Astrocyte (in vitro differentiated cells and primary cell): ENCODE measurements around the gene CAPN5. TPM values are rescaled to one million over a fixed set of nuclear protein-coding genes. Genes with fewer than 3 reads are reported as not detected.

ENCODE experiments used
- DNase-seq: peaks from one replicate; pipeline ENCODE4 v3.0.0-alpha.2; 2010; ENCODE audit warnings: low read depth
- FAIRE-seq: peaks from 2 replicates; lab custom pipeline; 2011; peaks lifted over from hg19 to GRCh38; lab: Jason Lieb, UNC
- H2AFZ ChIP-seq: 2 replicates; pipeline ENCODE4 v1.6.0; 2012; ENCODE audit warnings: low read depth, low read length, inconsistent platforms
- H3K27ac ChIP-seq: 2 replicates; pipeline ENCODE4 v1.5.1; 2011; ENCODE audit warnings: low read depth, low read length, inconsistent platforms
- H3K27me3 ChIP-seq: 2 replicates; pipeline ENCODE4 v1.6.0; 2011; ENCODE audit warnings: low read length, inconsistent platforms; ENCODE audit not compliant: insufficient read depth
- H3K36me3 ChIP-seq: 2 replicates; pipeline ENCODE4 v1.5.1; 2011; ENCODE audit warnings: low read length, inconsistent platforms; ENCODE audit not compliant: insufficient read depth
- H3K4me1 ChIP-seq: 2 replicates; pipeline ENCODE4 v1.5.1; 2011; ENCODE audit warnings: low read length, inconsistent platforms; ENCODE audit not compliant: insufficient read depth
- H3K4me2 ChIP-seq: 2 replicates; pipeline ENCODE4 v1.6.0; 2012; ENCODE audit warnings: low read length, inconsistent platforms
- H3K4me3 ChIP-seq: 2 replicates; pipeline ENCODE4 v1.5.1; 2011; ENCODE audit warnings: low read depth, mild to moderate bottlenecking, low read length, inconsistent platforms; ENCODE audit not compliant: insufficient read depth
- H3K79me2 ChIP-seq: 2 replicates; pipeline ENCODE4 v1.6.0; 2012; ENCODE audit warnings: mild to moderate bottlenecking, low read length, inconsistent platforms; ENCODE audit not compliant: insufficient read depth
- H3K9ac ChIP-seq: 2 replicates; pipeline ENCODE4 v1.6.0; 2012; ENCODE audit warnings: mild to moderate bottlenecking, low read length, inconsistent platforms
- H3K9me3 ChIP-seq: 2 replicates; pipeline ENCODE4 v1.5.1; 2012; ENCODE audit warnings: low read depth, mild to moderate bottlenecking, low read length, inconsistent platforms; ENCODE audit not compliant: insufficient read depth
- H4K20me1 ChIP-seq: 2 replicates; pipeline ENCODE4 v1.6.0; 2012; ENCODE audit warnings: low read length, inconsistent platforms; ENCODE audit not compliant: insufficient read depth
- H3K27ac Mint-ChIP-seq: one replicate; pipeline ENCODE4 v1.8.0; 2021; ENCODE audit warnings: mild to moderate bottlenecking, mixed read lengths; ENCODE audit not compliant: unreplicated experiment
- H3K27me3 Mint-ChIP-seq: one replicate; pipeline ENCODE4 v1.8.0; 2021; ENCODE audit warnings: low read depth, mixed read lengths; ENCODE audit not compliant: unreplicated experiment
- H3K36me3 Mint-ChIP-seq: one replicate; pipeline ENCODE4 v1.8.0; 2021; ENCODE audit warnings: low read depth, mixed read lengths; ENCODE audit not compliant: unreplicated experiment
- H3K4me1 Mint-ChIP-seq: one replicate; pipeline ENCODE4 v1.8.0; 2021; ENCODE audit warnings: low read depth, mixed read lengths; ENCODE audit not compliant: unreplicated experiment
- H3K4me3 Mint-ChIP-seq: one replicate; pipeline ENCODE4 v1.8.0; 2021; ENCODE audit warnings: mild to moderate bottlenecking, moderate library complexity, mixed read lengths; ENCODE audit not compliant: unreplicated experiment
- H3K9me3 Mint-ChIP-seq: one replicate; pipeline ENCODE4 v1.8.0; 2021; ENCODE audit warnings: mild to moderate bottlenecking, mixed read lengths; ENCODE audit not compliant: unreplicated experiment
- EZH2 ChIP-seq: IDR thresholded peaks from 2 replicates; pipeline ENCODE4 v1.6.1; 2012; ENCODE audit warnings: mild to moderate bottlenecking, low read length, inconsistent platforms; ENCODE audit not compliant: insufficient read depth
- total RNA-seq: library from RNA; stranded (reverse); gene quantifications from 2 replicates; pipeline ENCODE4 v1.2.1, GENCODE V29; 2021
- TF ChIP-seq, protein P1 (sequence below): IDR thresholded peaks from 2 replicates; pipeline ENCODE4 v1.5.1; 2011; ENCODE audit warnings: low read depth, mild to moderate bottlenecking, inconsistent platforms, low read length, moderate library complexity; ENCODE audit not compliant: insufficient read depth

Gene CAPN5
- total RNA-seq, 1 donor from 2014 or later: 17.4 TPM

DNA sequence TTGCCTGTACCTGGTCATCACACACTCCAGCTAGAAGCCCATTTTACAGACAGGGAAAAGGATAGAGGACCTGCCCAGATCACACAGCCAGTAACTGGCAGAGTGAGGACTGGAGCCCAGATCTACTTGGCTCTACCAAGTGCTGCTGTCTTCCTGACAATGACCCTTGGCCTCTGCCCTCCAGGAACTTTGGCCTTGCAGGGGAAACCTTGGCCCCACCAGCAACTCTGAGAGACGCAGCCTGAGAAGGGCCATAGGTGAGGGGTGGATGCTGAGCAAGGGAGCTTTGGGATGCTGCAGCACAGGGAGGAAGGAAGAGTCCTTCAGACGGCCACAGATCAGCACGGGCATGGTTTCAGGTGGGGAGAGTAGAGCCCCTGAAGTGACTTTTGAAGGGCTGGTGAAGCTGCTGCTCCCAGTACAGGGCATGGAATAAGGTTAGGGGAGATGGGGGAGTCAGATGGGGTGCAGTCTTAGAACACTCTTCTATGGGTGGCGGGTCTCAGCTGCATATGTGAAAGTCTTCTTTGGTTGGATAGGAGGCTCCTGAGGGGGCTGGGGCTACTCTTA, 2.0 kb upstream of the CAPN5 start:
- DNase-seq (no peak), FAIRE-seq (no peak)
- Histone ChIP-seq H3K27ac (no peak overlapping the region), H3K4me1 (peaks cover 7% of the 10 kb centered on the region), H3K79me2 (peaks cover 17% of the 10 kb centered on the region), H3K9me3 (no peaks in the 10 kb centered on the region), H2AFZ (no peak overlapping the region), H3K36me3 (no peaks in the 10 kb centered on the region), H4K20me1 (peaks cover 23% of the 10 kb centered on the region), H3K27me3 (peaks cover 6% of the 10 kb centered on the region), H3K9ac (no peak overlapping the region), H3K4me3 (no peak overlapping the region), H3K4me2 (no peak overlapping the region)
- H3K27ac Mint-ChIP-seq: peak overlapping the region; percentile 47
- peak overlapping the region; percentile 47 for H3K4me3 Mint-ChIP-seq
- H3K4me1 Mint-ChIP-seq: peaks cover 2% of the 10 kb centered on the region
- TF ChIP-seq, protein P1, sequence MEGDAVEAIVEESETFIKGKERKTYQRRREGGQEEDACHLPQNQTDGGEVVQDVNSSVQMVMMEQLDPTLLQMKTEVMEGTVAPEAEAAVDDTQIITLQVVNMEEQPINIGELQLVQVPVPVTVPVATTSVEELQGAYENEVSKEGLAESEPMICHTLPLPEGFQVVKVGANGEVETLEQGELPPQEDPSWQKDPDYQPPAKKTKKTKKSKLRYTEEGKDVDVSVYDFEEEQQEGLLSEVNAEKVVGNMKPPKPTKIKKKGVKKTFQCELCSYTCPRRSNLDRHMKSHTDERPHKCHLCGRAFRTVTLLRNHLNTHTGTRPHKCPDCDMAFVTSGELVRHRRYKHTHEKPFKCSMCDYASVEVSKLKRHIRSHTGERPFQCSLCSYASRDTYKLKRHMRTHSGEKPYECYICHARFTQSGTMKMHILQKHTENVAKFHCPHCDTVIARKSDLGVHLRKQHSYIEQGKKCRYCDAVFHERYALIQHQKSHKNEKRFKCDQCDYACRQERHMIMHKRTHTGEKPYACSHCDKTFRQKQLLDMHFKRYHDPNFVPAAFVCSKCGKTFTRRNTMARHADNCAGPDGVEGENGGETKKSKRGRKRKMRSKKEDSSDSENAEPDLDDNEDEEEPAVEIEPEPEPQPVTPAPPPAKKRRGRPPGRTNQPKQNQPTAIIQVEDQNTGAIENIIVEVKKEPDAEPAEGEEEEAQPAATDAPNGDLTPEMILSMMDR: no peak
- no peak for TF ChIP-seq EZH2
- no peaks in the 10 kb centered on the region for H3K9me3 Mint-ChIP-seq
- H3K27me3 Mint-ChIP-seq: peaks cover 10% of the 10 kb centered on the region
- H3K36me3 Mint-ChIP-seq: no peaks in the 10 kb centered on the region

DNA sequence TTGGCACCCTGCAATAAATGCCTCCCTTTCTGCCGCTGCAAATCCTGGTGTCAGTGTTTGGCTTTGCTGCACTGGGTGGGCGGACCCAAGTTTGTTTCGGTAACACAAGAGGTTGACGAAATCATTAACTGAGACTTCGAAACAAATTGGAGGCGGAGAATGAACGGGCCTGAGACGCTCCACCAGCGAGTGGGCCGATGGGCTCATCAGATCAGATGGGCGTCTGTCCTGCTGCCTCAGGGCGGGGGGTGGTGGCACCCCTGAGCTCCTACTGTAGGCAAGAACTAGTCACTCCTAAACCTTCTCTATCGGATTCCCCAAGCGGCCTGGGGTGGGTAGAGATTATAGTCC, 918 bp upstream of the CAPN5 start:
- peak; percentile 29 for DNase-seq
- Mint-ChIP-seq H3K9me3 (no peaks in the 10 kb centered on the region), H3K27ac (peak overlapping the region; percentile 92), H3K4me3 (peak overlapping the region; percentile 84), H3K36me3 (no peaks in the 10 kb centered on the region), H3K4me1 (peaks cover 2% of the 10 kb centered on the region), H3K27me3 (peaks cover 10% of the 10 kb centered on the region)
- H3K4me3 ChIP-seq: peak overlapping the region; percentile 66
- peak overlapping the region; percentile 54 for H3K27ac ChIP-seq
- H3K4me2 ChIP-seq: peak overlapping the region; percentile 95
- no peak for TF ChIP-seq EZH2
- TF ChIP-seq, protein P1: no peak
- no peaks in the 10 kb centered on the region for H3K9me3 ChIP-seq
- H3K4me1 ChIP-seq: peaks cover 7% of the 10 kb centered on the region
- H3K9ac ChIP-seq: peak overlapping the region; percentile 78
- H4K20me1 ChIP-seq: peaks cover 34% of the 10 kb centered on the region
- H3K79me2 ChIP-seq: peaks cover 26% of the 10 kb centered on the region
- H3K27me3 ChIP-seq: no peaks in the 10 kb centered on the region
- H2AFZ ChIP-seq: peak overlapping the region; percentile 96
- peak; percentile 71 for FAIRE-seq
- H3K36me3 ChIP-seq: no peaks in the 10 kb centered on the region

DNA sequence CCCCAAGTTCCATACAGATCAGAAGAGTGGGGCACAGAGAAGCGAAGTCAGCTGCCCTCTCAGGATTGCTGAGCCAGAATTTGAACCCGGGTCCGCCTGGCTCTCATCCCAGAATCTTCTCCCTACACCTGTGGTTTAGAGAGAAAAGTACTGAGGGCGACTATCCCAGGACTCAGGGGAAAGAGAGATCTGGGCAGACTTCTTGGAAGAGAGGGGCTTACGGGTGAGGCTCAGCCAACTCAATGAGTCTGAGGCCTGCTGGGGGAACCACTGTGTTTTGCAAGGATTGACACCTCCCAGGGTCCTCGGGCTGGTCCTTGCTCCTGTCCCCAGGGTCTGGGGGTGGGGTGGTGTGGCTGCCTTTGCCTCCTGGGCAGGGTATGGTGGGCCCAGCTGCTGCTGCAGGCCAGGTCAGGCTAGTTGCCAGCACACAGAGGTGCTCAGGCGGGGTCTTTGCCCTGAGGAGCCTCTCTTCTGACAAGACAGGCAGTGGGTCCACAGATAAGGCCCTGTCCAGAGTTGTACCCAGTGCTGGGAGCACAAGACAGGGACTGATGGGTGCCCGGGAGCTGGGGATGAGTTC, 1.2 kb downstream of the CAPN5 start:
- Histone ChIP-seq H4K20me1 (peaks cover 50% of the 10 kb centered on the region), H3K9me3 (no peaks in the 10 kb centered on the region), H3K27ac (no peak overlapping the region), H3K36me3 (no peaks in the 10 kb centered on the region), H3K4me1 (peaks cover 20% of the 10 kb centered on the region), H3K27me3 (no peaks in the 10 kb centered on the region), H3K9ac (peak overlapping the region; percentile 72), H3K4me3 (peak overlapping the region; percentile 66), H3K4me2 (peak overlapping the region; percentile 95), H3K79me2 (peaks cover 34% of the 10 kb centered on the region), H2AFZ (no peak overlapping the region)
- no peaks in the 10 kb centered on the region for H3K9me3 Mint-ChIP-seq
- peak overlapping the region; percentile 83 for H3K4me3 Mint-ChIP-seq
- peaks cover 14% of the 10 kb centered on the region for H3K4me1 Mint-ChIP-seq
- no peak for DNase-seq
- peaks cover 7% of the 10 kb centered on the region for H3K27me3 Mint-ChIP-seq
- TF ChIP-seq EZH2: no peak
- TF ChIP-seq, protein P1: no peak
- H3K27ac Mint-ChIP-seq: peak overlapping the region; percentile 38
- no peaks in the 10 kb centered on the region for H3K36me3 Mint-ChIP-seq
- FAIRE-seq: no peak
